8988T (cell line): ENCODE results near the gene SNHG17.
A peak's percentile ranks its signal among the peaks of the same experiment; 100 is the strongest.
"Not testable (repeated sequence)": the region's sequence is repeated elsewhere in the genome, so short reads cannot be mapped to it uniquely, and the experiment has no call there.

Experiments used
- DNase-seq: peaks from one replicate; pipeline ENCODE4 v3.0.0; 2011

SNHG17 gene

DNA sequence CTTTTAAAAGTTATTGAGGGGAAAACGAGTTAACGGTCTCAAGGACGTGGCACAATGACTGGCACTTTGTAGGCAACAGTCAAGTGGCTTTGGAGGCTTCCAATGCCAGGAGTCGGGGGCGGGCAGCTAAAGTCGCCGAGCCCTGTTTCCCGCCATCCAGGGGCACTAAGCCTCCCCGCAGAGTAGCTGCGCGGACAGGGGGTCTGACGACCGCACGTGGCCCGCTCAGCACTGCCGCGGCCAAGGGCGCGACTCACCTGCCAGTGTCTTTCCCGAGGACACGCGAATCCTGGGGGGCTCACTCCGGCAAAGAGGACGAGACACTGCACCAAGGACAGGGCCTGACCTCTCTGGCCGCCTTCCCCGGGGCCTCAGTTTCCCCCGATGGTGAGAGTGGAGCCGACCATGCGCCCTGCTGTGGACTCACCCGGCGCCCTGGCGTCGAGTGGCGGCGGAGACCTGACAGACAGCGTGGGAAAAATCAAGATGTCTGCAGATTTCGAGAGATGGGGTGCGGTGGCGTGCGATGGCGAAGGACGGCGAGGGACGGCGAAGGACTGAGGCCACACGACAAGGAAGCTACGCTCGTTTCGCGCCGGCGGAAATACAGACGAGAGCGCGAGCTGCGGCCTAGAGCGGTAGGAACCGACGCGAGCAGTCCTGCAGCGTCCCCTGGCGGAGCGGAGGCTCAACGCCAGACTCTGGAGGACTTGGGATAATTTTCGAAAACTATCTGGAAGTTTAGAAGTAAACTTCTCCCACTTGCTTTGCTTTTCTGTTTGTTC, at the start of gene SNHG17:
Gene SNHG17 (minus strand): TSS at position 559 of the 785 bp plus-strand sequence.
- DNase-seq = peak; percentile 46

DNA sequence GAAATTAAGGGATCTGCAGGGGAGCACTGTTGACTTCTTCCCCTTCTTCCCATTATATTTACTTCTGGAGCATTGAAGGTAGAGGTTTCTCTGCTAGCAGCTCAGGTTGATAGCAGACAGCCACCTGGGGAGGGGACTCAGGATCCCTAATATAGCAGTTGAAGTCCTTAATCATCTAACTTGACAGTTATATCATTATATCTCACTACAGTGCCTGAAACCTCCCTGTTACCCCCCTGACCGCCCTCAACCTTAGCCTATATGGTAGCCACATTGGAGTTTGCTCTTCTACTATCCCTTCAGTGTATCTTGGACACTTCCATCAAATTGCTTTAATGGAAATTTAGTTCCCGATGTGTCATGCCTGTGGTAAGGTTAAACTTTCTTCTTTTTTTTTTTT, 44.5 kb upstream of the SNHG17 start:
- no peak for DNase-seq

DNA sequence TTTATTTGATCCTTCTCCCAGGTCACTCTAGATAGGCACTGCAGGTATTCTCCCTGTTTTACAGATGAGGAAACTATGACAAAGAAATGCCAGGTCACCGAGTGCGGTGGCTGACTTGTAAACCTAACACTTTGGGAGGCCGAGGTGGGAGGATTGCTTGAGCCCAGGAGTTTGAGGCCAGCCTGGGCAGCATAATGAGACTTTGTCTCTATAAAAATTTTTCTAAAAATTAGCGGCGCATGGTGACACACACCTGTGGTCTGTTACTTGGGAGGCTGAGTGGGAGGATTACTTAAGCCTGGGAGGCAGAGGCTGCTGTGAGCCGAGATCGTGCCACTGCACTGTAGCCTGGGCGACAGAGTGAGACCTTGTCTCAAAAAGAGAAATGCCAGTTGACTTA, 42.6 kb upstream of the SNHG17 start:
- no peak for DNase-seq

DNA sequence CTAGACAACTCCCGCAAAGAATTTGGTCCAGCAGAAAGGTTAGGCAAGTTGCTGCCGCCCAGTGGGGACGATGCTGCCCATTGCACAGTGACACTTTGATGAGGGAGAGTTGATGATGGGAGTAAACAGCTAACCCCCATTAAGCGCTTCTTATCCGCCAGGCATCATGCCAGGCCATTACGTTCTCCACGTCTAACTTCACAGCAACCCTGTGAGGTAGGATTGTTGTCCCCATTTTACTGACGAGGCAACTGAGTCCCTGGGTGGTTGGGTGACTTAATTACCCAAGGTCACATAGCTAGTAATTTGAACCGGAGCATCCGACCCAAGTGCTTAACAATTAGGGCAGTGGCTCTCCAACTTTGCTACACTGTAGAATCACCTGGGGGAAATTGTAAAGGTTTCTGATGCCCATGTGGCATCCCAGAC, 38.3 kb upstream of the SNHG17 start:
- peak; percentile 20 for DNase-seq

DNA sequence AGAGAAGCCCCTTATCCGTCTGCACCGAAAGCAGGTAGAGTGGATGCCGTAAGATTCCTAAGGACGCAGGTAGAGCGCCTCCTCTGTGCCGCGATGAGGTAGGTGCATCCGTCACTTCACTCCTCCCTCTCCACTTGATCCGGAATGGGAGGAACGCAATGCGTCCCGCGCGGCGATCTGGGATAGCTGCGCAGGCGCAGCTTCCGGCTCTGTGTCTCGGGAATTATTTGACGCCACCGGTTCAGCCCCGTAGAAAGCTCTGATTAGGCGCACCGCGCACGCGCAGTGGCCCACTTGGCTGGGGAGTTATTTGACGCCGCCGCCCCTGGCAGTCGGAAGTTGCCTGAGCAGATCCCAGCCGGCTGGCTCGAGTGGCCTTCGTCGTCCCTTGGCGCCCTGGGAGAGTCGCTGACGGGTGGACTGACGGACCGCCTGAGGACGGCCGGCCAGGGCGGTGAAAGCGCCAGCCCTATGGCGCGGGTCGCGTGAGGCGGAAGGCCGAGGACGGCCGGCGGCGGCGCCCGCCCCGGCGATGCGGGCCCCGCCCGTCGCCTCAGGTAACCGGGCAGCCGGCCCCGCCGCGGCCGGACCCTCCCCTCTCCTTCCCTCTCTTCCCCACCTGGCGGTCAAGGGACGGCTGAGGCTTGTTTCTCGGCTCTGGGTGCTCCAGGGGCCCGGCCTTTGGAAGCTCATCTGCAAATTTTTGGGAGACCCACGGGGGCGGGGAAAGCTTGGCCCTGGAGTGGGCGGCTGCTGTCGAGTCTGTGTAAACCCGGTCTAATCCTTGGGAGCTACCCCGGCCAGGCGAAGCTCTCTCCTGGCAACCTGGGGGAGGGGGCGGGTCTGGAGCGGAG, 37.6 kb upstream of the SNHG17 start, which contains the start of gene RALGAPB:
Gene RALGAPB (plus strand): TSS at position 331 of the 854 bp plus-strand sequence. CDS start 15,590 bp downstream, outside the sequence.
- peak; percentile 82 for DNase-seq

DNA sequence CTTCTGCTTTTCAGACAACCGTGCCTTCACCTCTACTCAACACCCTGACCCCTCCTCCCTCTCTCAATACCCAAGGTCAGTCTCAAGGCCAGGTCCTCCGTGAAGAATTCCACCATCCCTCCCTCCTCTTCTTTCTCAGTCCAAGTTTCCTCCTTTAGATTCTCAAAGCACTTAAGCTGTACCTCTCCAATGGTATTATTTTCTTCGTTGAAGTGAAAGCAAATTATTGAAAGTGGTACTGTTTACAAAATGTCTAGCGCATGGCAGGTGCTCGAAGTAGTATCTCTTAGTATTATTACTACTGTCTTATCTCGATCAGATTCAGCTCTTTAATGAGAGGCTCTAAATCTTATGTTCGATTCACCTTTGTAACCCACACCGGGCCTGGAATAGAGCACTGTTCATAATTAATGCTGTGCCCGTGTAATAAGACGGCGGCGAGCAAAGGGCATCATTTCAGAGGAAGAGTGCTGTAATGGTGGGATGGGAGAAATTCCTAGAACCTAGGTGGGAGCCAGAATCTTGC, 36.9 kb upstream of the SNHG17 start:
- no peak for DNase-seq

DNA sequence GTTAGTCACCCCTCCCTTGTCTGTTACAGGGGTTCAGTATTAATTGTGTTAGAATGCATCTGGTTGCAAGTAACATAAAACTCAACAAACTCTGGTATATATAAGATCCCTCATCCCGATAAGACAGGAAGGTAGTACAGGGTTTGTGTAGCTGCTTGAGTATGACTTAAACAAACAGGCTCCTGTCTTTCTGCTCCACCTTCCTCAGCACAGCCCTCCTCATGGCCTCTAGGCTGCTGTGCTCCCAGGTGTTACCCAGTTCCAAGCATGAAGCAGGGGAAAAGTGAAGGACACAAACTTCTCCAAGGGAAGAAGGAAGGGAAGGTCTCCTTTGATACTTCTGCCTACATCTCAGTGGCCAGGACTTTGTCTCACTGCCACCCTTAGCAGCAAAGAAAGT, 36.1 kb upstream of the SNHG17 start:
- DNase-seq = no peak

DNA sequence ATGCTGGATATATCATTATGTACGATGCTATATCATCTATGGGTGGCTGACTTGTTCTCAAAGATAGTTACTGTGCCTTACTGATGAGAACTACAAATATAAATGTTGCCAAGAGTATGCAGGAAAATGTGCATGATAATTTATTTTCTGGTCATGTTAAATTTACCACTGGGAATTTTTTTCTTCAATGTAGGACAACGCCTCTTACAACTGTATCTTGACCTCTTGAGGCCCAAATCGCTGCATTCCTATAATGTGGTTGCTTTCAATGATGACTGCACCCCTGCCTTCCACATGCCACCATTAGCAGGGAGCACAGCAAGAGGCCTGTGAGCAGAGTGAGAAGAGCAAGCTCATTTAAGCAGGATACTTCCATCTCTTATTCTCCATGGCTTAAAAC, 31.9 kb upstream of the SNHG17 start:
- no peak for DNase-seq

DNA sequence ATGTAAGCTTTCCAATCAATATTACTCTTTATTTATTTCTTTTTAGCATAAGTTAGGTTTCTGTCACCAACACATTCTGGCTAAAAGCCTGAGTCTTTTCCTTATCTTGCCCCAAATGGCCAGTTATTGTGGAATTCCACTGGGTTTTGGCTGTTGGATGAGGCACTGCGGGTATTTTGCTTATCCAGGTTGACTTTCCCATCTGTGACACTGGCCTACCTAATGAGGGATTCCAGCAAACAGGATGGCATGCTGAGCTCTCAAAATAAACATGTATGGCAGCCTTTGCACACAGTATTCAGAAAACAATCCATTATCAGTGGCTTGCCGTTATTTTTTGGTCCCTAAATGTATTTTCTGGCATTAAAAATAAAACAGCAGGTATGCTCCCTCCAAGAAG, 31.0 kb upstream of the SNHG17 start:
- DNase-seq = no peak

DNA sequence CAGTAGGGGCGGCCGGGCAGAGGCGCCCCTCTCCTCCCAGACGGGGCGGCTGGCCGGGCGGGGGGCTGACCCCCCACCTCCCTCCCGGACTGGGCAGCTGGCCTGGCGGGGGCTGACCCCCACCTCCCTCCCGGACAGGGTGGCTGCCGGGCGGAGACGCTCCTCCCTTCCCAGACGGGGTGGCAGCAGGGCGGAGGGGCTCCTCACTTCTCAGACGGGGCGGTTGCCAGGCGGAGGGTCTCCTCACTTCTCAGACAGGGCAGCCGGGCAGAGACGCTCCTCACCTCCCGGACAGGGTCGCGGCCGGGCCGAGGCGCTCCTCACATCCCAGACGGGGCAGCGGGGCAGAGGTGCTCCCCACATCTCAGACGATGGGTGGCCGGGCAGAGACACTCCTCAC, 26.4 kb upstream of the SNHG17 start:
- not testable (repeated sequence) for DNase-seq

DNA sequence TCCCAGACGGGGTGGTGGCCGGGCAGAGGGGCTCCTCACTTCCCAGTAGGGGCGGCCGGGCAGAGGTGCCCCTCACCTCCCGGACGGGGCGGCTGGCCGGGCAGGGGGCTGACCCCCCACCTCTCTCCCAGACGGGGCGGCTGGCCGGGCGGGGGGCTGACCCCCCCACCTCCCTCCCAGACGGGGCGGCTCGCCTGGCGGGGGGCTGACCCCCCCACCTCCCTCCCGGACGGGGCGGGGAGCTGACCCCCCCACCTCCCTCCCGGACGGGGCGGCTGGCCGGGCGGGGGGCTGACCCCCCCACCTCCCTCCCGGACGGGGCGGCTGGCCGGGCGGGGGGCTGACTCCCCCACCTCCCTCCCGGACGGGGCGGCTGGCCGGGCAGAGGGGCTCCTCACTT, 26.0 kb upstream of the SNHG17 start:
- DNase-seq = not testable (repeated sequence)

DNA sequence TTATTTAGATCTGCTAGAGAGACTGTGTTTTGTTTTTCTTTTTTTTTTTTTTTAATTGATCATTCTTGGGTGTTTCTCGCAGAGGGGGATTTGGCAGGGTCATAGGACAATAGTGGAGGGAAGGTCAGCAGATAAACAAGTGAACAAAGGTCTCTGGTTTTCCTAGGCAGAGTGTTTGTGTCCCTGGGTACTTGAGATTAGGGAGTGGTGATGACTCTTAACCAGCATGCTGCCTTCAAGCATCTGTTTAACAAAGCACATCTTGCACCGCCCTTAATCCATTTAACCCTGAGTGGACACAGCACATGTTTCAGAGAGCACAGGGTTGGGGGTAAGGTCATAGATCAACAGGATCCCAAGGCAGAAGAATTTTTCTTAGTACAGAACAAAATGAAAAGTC, 25.5 kb upstream of the SNHG17 start:
- DNase-seq = not testable (repeated sequence)

DNA sequence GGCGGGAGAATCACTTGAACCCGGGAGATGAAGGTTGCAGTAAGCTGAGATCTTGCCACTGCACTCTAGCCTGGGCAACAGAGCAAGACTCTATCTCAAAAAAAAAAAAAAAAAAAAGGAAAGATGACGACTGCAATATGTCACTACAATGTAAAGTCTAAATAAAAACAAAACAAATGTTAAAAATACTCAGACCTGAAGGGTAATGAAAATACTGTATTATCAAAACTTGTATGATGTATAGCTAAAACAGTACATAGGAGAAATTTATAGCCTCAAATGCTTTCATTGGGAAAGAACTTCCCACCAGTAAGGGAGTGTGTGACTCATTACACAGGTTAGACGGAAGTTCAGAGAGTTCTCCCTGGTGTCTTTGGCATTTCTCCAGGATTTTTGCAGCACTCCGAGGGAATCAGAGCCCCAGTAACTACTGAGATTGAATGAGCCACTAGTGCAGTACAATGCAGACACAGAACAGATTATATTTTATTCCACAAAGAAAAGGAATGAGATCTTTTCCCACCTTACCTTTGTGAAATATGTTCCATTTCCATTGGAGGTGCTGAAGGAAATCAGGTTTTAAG, 25.0 kb upstream of the SNHG17 start:
- no peak for DNase-seq

DNA sequence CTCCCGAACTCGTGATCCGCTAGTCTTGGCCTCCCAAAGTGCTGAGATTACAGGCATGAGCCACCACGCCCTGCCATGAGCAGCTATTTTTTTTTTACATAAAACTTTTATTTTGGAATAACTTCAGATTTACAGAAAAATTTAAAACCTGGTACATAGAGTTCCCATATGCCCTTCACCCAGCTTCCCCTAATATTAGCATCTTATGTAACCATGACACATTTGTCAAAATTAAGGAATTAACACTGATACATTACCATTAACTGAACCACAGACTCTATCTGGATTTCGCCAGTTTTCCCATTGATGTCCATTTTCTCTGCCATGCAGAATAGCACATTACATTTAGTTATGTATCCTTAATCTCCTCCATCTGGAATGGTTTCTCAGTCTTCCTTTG, 23.2 kb upstream of the SNHG17 start:
- no peak for DNase-seq

DNA sequence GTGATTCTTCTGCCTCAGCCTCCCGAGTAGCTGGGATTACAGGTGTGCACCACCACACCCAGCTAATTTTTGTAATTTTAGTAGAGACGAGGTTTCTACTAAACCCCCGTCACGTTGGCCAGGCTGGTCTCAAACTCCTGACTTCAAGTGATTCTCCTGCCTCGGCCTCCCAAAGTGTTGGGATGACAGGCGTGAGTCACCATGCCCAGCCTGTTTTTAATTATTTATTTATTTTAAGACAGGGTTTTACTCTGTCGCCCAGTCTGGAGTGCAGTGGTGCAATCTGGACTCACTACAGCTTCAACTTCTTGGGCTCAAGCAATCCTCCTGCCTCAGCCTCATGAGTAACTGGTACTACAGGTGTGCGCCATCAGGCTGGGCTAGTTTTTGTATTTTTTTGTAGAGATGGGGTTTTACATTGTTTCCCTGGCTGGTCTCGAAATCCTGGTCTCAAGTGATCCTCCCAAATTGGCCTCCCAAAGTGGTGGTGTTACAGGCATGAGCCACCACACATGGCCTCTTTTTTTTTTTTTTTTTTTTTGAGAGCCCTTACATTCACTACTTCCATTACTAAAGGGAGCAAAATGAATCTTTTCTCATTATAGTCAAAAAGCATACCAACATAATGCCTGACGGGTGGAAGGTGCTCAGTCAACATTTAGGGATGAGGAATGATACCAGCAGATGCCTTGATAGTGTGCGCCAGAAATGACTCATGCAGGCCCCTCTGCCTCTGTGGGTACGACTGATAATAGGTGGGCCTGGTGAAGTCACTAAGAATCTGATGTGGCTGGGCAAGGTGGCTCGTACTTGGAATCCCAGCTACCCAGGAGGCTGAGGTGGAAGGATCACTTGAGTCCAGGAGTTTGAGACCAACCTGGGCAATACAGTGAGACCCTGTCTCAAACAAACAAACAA, 19.7 kb upstream of the SNHG17 start:
- DNase-seq = no peak

DNA sequence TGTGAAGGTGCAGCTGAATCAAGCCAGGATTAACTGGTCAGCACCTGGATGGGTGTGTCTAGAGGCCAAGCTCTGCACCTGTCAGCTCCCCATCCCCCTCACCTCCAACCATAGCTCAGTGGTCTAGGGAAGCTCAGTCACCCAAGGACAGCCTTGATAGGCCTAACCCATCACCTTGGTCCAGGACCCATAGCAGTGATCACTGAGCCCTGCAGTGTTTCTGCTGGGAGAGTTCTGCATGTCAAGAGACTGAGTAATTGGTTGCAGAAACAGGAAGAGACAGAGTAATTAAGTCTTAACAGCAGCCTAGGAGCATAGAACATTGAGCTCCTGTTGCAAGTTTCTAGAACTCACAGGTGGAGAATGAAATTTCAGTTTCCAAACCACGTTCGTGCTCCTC, 18.8 kb upstream of the SNHG17 start:
- no peak for DNase-seq

DNA sequence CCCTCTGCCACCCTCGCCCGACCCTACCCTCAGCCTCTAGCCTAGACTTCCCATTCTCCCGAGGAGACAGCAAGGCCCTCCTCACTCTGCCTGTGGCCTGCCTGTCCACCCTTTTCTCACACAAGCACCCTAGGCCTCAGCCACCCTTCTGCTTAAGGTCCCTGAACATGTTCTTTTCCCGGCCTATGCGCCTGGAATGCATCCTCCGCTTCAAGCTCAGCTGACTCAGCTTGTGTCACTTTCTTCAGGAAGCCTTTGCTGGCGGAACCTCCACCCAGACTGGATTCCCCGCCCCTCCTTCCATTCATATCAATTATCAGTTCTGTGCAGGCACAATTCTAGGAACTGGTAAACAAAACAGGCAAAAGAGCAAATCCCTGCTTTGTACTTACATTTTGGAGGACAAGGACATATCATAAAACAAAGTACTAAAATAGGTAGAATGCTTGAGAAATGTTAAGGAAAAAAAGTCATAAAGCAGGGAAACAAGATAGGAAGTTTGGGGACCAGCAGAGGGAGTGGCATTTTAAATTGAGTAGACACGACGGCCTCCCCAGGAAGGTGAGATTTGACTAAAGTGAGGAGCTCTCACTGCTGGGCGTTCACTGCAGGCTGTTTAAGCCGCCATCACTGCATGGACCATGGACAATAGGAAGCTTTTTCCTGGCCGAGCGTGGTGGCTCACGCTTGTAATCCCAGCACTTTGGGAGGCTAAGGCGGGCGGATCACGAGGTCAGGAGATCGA, 17.9 kb upstream of the SNHG17 start:
- peak; percentile 53 for DNase-seq

DNA sequence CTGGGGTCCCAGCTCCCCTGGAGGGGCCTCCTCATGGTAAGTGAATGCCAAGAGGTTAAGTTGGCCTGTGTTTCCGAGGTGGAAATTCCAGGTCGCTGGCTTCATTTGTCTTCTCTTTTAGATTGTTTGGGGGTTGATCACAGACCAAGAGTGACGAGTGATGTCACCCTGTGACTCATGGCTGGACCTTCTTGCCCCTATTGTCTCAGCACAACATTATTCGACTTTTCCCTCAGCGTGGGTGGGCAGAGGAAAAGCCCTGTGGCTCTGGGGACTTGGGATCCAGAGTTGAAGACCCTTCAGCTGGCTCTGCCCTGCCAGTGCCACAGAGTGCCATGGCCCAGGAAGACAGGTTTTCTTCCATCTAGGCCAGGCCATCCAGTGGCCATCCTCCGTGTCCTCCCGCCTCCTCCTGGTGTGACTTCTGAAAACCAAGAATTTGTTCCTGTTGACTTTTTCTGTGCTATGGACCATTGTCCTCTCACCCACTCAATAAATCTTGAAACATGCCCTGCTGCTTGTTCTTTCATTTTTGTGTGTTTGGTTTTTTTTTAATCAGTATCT, 15.4 kb upstream of the SNHG17 start:
- DNase-seq = no peak

DNA sequence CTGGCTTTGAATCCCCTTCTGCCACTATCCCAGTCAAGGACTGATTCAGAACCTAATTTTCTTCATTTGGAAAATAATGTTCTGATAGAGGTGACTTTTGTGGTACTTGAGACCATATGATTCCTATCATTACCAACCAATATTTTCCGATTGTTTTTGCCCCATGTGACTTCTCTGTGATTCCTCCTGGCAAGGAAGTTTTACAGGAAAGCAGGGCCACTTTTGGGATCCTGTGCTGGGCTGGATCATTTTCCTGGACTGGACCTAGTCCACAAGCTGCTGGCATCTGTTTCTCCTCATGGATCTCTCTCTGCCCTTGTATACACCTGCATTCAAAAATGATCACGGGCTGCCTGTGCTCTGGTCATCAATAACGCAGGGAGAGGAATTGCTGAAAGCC, 13.9 kb upstream of the SNHG17 start:
- DNase-seq = no peak

DNA sequence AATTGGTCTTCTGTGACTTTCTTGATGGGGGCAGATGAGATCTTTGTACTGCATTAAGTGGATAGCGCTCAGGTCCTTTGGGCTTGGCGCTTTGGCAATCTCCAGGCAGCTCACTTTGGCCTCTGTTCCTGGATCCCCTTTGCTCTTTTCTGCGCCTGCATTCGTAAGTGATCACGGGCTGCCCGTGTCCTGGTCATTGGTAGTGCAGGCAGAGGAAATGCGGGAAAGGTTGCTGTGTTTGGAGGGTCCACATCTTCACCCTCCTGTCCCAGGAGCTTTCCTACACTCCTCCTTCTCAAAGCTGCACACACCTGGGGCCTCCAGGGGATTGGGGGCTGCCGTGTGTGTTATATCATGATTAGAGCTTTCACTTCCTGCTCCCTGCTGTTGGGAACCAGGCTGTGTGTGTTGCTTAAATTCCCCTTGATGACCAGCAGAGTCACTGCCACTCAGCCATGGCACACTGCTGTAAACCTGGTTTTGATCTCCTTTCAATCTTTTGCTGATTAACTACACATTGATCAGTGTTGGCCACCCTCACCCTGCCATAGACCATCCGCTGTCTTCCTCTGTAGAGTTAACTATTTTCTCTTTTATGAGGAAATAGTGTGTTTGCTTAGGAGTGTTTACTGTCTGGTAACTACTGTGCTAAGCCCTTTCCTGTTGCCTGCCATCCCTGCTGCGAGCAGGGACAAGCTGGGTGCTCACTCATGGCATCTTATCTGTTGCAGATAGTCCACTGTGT, 13.0 kb upstream of the SNHG17 start:
- DNase-seq = no peak
